Ascending aorta (tissue), 2 donors: ENCODE results near the gene DOCK6. TPM values are rescaled to one million over a fixed set of nuclear protein-coding genes. Genes with fewer than 3 reads are reported as not detected.
A peak's percentile ranks its signal among the peaks of the same experiment; 100 is the strongest.

Source experiments
- DNase-seq, 2 donors: peaks; one replicate each; pipeline ENCODE4 v3.0.0-alpha.2; 2019; ENCODE audit warnings: low spot score in 2 of 2
- H3K27ac ChIP-seq, 2 donors: fragments of 200-600 bp; sonication (generic); one replicate each; pipeline ENCODE4 v1.5.1; 2016 to 2017; ENCODE audit warnings: mild to moderate bottlenecking in 1 of 2
- H3K27me3 ChIP-seq: fragments of 200-600 bp; sonication (generic); one replicate; pipeline ENCODE4 v1.5.1; 2017
- H3K36me3 ChIP-seq, 2 donors: fragments of 200-600 bp; sonication (generic); one replicate each; pipeline ENCODE4 v1.5.1; 2016
- H3K4me1 ChIP-seq, 2 donors: fragments of 200-600 bp; sonication (generic); one replicate each; pipeline ENCODE4 v1.5.1; 2016 to 2017; ENCODE audit warnings: mild to moderate bottlenecking in 1 of 2
- H3K4me3 ChIP-seq, 2 donors: fragments of 200-600 bp; sonication (generic); one replicate each; pipeline ENCODE4 v1.5.1; 2016 to 2017; ENCODE audit warnings: mild to moderate bottlenecking in 1 of 2
- H3K9me3 ChIP-seq, 2 donors: fragments of 200-600 bp; sonication (generic); one replicate each; pipeline ENCODE4 v1.5.1; 2016
- CTCF ChIP-seq, 3 experiments: fragments of 200-600 bp in 2 of 3; fragments of 450-650 bp in 1 of 3; sonication (generic) in 2 of 3; IDR thresholded peaks; one replicate each; pipeline ENCODE4 v1.5.1; 2016 to 2019; ENCODE audit warnings: antibody characterized with exemption in 3 of 3, mild to moderate bottlenecking in 1 of 3, moderate library complexity in 1 of 3
- intact Hi-C: fragments of 100-400 bp; cut with DNase I; formaldehyde crosslinking; loops from one replicate; pipeline ENCODE4 v1.15.1; 2023
- total RNA-seq: library from RNA; depleted of rRNA; stranded (reverse); fragments of >200 nt; gene quantifications from one replicate; pipeline ENCODE4 v1.1.0, GENCODE V29; 2016

DOCK6 gene
- total RNA-seq, 1 donor from 2014 or later = 140 TPM

DNA sequence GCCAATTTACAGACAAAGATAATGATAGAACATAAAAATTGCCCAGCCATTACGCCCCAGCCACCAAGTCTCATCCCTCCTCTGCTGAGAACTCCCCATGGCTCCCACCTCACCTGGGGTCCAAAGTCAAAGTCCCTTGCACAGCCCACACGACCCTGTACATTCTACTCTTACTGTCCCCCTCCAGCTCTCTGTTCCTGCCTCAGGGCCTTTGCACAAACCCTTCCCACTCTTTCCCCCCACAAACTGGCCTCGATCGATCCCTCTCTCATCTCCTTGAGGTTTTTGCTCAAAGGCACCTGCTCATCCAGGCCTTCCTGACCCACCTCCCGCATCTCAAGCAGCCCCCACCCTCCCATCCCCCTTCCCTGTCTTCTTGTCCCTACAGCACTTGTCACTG lies 1.3 kb downstream of the DOCK6 start:
- Histone ChIP-seq H3K4me1 (peaks cover 4% of the 10 kb centered on the region in 2 donors), H3K4me3 (no peak overlapping the region), H3K27me3 (no peaks in the 10 kb centered on the region), H3K27ac (peak overlapping the region; percentile 71 to 82), H3K36me3 (no peaks in the 10 kb centered on the region), H3K9me3 (no peaks in the 10 kb centered on the region)
- DNase-seq = no peak
- TF ChIP-seq CTCF (IDR thresholded peaks at IDR 0.05) = no peak
- intact Hi-C loops = no loop called here

DNA sequence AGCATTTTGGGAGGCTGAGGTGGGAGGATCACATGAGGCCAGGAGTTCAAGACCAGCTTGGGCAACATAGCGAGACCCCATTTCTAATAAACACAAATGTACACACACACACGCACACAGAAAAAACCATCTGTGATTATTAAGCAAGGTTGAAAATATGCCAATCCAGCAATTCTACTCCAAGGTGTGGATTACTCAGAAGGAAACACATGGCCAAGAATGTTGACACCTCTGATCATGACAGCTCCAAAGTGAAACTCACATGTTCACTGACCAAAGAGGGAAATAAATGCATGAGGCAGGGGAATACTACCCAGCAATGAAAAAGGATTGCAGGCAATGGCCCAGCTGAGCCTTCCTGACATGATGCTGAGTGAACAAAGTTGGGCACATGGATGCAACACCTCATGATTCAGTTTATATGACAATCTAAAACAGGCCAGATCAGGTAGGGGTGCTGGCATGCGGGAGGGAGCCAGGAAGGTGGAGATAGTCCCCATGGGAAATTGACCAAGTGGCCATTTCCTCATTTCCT lies 4.4 kb downstream of the DOCK6 start:
- TF ChIP-seq CTCF (IDR thresholded peaks at IDR 0.05) = no peak
- no peak for DNase-seq
- H3K27me3 ChIP-seq = no peaks in the 10 kb centered on the region

GRCh38 chr19:11256189-11256588 lies 6.1 kb downstream of the DOCK6 start:
- no peak overlapping the region for H3K27ac ChIP-seq
- no peak for DNase-seq
- intact Hi-C loops = no loop called here

More for the DNA sequence above, 4.4 kb downstream of the DOCK6 start:
- peaks cover 0 to under 1% of the 10 kb centered on the region in 2 donors for H3K36me3 ChIP-seq
- no peak overlapping the region for H3K4me3 ChIP-seq
- intact Hi-C loops = no loop called here
- peaks cover 4% of the 10 kb centered on the region in 2 donors for H3K4me1 ChIP-seq
- no peak overlapping the region for H3K27ac ChIP-seq
- no peaks in the 10 kb centered on the region for H3K9me3 ChIP-seq

GRCh38 chr19:11254666-11255065 lies 7.7 kb downstream of the DOCK6 start:
- H3K4me1 ChIP-seq = no peaks in the 10 kb centered on the region
- peaks cover 17 to 30% of the 10 kb centered on the region in 2 donors for H3K36me3 ChIP-seq
- H3K4me3 ChIP-seq = no peak overlapping the region
- no peak for TF ChIP-seq CTCF (IDR thresholded peaks at IDR 0.05)
- DNase-seq = no peak
- no peaks in the 10 kb centered on the region for H3K27me3 ChIP-seq
- H3K27ac ChIP-seq = no peak overlapping the region
- intact Hi-C loops = no loop called here
- H3K9me3 ChIP-seq = no peaks in the 10 kb centered on the region

More at GRCh38 chr19:11256189-11256588, 6.1 kb downstream of the DOCK6 start:
- no peak overlapping the region for H3K4me3 ChIP-seq
- H3K9me3 ChIP-seq = no peaks in the 10 kb centered on the region
- H3K27me3 ChIP-seq = no peaks in the 10 kb centered on the region
- no peaks in the 10 kb centered on the region for H3K4me1 ChIP-seq
- no peak for TF ChIP-seq CTCF (IDR thresholded peaks at IDR 0.05)
- H3K36me3 ChIP-seq = peaks cover 7 to 18% of the 10 kb centered on the region in 2 donors

DNA sequence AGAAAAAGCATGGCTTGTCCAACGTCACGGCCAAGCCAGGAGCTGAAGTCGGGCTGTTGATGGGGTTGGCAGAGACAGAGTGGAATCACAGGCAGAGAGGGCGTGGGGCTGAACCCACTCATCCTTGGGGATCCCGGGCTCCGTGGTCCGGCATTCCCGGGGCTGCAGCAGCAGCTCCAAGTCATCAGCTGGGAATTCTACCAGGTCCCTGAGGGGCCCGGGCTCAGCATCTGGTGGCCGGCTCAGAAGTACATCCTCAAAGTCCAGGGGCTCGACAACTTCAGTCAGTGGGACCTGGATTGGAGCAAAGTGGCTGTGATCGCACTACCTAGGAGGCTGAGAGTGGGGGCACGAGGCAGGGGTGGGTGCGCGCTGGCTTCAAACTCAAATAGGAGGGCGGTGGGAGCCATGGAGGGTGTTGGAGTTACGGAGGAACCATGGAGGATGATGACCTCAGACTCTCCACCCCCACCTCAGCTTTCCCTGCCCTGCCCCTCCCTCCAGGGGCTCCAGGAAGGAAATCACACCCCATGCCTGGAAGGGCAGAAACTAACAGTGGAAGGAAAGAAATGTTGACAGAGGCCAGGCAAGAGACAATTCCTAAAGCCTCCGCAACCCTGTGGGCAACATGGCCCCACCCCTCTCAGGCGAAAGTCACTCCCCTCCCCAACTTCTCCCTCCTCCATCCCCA lies 9.5 kb downstream of the DOCK6 start:
- Histone ChIP-seq H3K4me3 (no peak overlapping the region), H3K9me3 (no peaks in the 10 kb centered on the region), H3K27ac (no peak overlapping the region), H3K36me3 (peaks cover 17 to 33% of the 10 kb centered on the region in 2 donors), H3K4me1 (no peaks in the 10 kb centered on the region), H3K27me3 (no peaks in the 10 kb centered on the region)
- intact Hi-C loops = no loop called here
- no peak for DNase-seq
- no peak for TF ChIP-seq CTCF (IDR thresholded peaks at IDR 0.05)
